NCI-H2227 treated with DMSO at 0.1 percent for 48 hours (cell line): ENCODE measurements around the gene FOLR1.
"Not testable (repeated sequence)": the region's sequence is repeated elsewhere in the genome, so short reads cannot be mapped to it uniquely, and the experiment has no call there.

Source experiments
- DNase-seq: peaks from one replicate; lab custom pipeline; 2025; lab: John Stamatoyannopoulos, UW

FOLR1 gene

GRCh38 chr11:72191961-72192381 is at the start of gene FOLR1:
Gene FOLR1 (plus strand): TSS chr11:72192140. CDS start chr11:72192174, 34 bp downstream.
- no peak for DNase-seq

DNA sequence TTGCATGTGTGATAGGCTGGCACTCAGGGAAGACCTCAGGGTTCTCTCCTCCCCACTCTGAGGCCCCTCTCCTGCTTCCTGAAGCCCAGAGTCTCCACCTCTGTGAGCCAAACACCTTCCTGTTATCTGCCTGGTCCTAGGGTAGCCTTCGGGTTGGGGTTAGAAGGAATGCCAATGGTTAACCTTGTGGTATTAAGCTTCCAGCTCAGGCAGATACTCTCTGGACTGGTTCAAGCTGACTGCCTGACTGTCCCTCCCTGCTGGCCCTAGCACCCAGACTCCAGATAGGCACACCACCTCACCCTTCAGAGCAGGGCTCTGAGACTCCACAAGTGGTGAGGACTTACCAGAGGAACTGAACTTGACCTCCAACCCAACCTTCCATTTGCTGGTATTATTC is 49.4 kb upstream of the FOLR1 start:
- DNase-seq: not testable (repeated sequence)

- no peak for DNase-seq
Measured at GRCh38 chr11:72144807-72145565, 47.0 kb upstream of the FOLR1 start.

GRCh38 chr11:72146625-72147024 is 45.3 kb upstream of the FOLR1 start:
- DNase-seq: no peak

- DNase-seq: no peak
Measured at GRCh38 chr11:72150882-72151281, 41.1 kb upstream of the FOLR1 start.

DNA sequence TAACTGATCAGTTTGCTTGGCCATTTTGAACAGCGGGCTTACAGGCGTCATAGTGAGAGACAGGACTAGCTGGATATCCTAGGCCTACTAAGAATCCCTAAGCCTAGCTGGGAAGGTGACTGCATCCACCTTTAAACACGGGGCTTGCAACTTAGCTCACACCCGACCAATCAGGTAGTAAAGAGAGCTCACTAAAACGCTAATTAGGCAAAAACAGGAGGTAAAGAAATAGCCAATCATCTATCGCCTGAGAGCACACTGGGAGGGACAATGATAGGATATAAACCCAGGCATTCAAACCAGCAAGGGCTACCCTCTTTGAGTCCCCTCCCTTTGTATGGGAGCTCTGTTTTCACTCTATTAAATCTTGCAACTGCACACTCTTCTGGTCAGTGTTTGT is 38.1 kb upstream of the FOLR1 start:
- DNase-seq: not testable (repeated sequence)

DNA sequence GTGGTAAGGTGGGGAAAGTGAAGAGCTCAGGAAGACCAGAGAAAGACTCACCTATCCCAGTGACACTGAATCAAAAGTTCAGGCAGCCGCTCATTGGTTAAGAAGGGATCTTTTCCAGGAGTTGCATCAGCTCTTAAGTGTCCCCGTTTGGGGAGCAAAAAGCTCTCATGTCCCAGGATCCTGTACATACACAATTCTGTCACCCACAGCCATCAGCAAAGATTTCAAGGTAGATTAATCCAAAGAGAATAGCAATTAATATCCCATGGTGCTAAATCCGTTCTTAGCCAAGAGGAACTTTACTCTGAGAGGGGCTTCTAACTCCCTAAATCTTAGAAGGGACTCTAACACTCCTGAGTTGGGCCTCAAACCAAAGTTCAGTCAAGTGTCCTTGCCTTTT is 37.1 kb upstream of the FOLR1 start:
- no peak for DNase-seq

GRCh38 chr11:72155751-72156150 is 36.2 kb upstream of the FOLR1 start:
- DNase-seq: no peak

GRCh38 chr11:72157131-72157530 is 34.8 kb upstream of the FOLR1 start:
- DNase-seq: no peak

- no peak for DNase-seq
Measured at GRCh38 chr11:72160319-72160718, 31.6 kb upstream of the FOLR1 start.

DNA sequence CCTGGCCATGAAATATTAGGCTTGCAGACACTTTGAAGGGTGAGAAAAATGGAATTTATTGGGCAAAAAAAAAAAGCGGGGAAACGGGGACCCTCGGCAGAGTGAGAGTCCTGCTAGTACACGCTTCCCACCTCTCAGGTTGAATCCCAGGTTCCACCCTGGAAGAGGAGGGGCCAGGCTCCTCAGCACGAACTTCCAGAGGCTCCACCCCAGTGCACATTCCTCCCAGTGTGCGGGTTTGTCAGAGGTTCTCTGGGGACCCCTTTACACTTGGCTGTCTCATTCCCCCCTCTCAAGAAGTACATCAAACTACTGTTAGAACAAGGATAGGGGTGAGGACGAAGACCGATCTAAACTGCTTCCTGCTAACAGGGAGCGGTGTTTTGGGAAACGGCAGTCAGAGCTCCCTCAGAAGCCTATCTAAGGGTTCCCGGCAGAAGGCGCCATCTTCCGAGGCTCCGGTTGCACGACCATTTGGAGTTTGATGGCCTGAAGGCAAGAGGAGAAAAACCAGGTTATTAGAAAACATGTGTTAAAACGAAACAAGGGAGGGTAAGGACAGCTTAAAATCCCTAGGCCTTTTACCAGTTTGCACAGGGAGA is 28.9 kb upstream of the FOLR1 start:
- no peak for DNase-seq

DNA sequence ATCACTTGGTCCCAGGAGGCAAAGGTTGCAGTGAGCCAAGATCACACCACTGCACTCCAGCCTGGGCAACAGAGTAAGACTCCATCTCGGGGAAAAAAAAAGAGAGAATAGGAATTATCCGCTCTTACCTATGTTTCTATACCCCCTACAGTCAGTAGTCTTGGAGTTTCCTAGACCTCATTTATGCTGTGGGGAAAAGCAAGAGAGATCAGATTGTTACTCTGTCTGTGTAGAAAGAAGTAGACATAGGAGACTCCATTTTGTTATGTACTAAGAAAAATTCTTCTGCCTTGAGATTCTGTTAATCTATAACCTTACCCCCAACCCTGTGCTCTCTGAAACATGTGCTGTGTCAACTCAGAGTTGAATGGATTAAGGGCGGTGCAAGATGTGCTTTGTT is 27.8 kb upstream of the FOLR1 start:
- not testable (repeated sequence) for DNase-seq

DNA sequence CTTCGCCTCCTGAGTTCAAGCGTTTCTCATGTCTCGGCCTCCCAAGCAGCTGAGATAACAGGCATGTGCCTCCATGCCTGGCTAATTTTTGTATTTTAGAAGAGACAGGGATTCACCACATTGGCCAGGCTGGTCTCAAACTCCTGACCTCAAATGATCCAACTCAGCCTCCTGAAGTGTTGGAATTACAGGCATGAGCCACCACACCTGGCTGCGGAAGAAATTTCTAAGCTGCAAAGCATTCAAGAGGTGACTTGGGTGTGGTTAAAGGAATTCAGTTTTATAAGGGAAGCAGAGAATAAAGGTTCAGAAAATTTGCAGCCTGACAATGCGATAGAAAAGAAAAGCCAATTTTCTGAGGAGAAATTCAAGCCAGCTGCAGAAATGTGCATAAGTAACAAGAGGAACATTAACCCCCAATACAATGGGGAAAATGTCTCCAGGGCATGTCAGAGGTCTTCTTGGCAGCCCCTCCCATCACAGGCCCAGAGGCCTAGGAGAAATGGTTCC is 22.8 kb upstream of the FOLR1 start:
- DNase-seq: not testable (repeated sequence)

DNA sequence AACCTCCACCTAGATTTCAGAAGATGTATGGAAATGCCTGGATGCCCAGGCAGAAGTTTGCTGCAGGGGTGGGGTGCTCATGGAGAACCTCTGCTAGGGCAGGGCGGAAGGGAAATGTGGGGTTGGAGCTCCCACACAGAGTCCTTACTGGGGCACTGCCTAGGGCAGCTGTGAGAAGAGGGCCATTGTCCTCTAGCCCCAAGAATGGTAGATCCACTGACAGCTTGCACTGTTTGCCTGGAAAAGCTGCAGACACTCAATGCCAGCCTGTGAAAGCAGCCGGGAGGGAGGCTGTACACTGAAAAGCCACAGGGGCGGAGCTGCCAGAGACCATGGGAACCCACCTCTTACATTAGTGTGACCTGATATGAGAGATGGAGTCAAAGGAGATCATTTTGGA is 22.2 kb upstream of the FOLR1 start:
- not testable (repeated sequence) for DNase-seq

DNA sequence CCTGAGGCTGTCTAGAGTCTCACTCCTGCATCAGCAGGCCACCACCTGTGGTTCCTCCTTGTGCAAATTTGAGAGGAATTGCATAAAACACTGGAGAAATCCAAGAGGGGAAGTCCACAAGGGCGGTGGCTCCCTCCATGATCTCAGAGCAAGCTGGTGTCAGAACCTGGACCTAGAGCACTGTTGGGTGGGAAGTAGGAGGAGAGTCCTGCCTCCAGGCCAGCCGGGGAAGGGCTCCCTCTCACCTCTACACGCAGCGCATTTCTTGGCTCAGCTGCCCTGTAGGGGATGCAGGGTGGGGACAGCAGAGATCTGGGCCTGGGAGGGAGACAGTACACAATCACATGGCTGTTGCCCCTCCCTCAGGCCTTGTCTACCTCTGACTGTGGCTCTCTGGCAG is 19.9 kb upstream of the FOLR1 start:
- not testable (repeated sequence) for DNase-seq

DNA sequence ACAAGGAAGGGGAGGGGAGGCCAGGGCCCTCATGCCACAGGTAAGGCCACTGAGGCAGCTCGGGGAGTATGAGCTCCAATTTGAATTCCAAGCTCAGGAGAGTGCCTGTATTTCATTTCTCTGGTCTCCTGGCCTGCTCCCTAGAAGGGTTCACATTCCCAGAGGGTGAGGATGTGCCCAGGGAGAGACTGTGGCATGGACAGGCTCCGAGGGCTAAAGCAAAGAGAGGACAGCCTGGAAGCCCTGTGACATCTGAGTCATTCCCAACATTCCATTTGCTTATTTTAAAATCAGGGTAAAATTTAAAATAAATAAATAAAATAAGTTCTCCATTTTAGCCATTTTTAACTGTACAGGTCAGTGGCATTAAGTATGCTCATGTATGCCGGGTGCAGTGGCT is 18.6 kb upstream of the FOLR1 start:
- DNase-seq: no peak

DNA sequence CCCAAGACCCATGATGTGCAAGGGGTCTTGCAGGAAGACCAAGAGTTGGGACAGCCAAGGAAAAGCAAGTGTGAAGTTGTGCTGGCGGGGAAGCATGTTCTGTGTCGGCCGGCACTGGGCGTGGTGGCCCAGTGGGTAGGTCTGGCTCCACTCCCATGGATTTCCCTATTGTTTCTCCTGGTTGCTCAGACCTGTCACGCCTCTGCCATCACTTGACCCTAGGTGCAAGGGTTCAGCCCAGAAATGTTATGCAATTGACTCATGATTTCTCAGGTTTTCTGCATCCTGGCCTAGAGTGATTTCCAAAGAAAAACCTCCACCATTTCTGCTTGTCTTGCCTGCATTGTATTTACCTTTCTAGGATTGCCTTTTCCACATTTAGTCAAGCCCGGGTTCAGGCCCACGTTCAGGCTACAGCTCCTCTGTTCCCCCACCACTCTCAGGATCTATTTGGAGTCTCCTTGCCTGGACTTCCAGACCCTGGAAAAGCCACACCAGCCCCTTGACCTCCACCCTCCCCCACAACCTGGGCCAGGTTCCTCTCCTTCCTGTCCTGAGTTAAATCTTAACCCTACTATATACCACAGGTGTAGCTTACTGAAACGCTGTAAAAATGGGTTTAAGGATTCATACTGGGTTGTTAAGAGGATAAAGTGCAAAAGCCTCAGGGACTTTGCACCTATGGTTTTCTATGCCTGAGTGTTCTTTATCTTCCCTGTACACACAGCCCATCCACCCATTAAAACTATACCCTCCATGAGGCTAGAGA is 17.5 kb upstream of the FOLR1 start:
- no peak for DNase-seq

GRCh38 chr11:72177656-72178055 is 14.3 kb upstream of the FOLR1 start:
- DNase-seq: no peak

GRCh38 chr11:72179049-72179803 is 12.7 kb upstream of the FOLR1 start:
- no peak for DNase-seq

GRCh38 chr11:72179804-72180396 is 12.0 kb upstream of the FOLR1 start:
- no peak for DNase-seq

DNA sequence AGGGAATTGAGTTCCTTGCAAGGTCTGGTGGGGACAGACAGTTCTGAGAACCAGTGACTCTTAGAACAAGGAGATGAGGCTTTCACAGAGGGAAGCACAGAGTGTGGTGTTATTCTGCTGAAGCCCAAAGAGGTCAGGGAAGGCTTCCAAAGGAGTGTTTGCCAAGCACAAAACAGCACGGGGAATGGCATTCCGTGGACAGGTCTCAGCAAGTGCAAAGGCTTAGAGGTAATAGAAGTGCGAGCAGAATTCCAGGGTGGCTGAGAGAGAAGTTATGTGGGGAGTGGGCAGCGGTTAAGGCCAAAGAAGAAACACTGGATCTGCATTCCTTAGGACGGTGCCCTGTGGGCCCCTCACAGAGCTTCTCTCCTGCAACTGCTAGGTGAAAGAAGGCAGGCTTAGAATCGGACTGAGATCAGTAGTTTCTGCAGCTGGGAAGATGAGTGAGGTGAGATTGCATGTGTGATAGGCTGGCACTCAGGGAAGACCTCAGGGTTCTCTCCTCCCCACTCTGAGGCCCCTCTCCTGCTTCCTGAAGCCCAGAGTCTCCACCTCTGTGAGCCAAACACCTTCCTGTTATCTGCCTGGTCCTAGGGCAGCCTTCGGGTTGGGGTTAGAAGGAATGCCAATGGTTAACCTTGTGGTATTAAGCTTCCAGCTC is 10.9 kb upstream of the FOLR1 start:
- not testable (repeated sequence) for DNase-seq
